SH-SY5Y (cell line): ENCODE measurements around the gene TRAP1.

Experiments used
- GATA2 ChIP-seq: IDR thresholded peaks from 2 replicates; pipeline ENCODE4 v1.6.1; 2011; ENCODE audit warnings: mild to moderate bottlenecking, low read depth, low read length
- GATA3 ChIP-seq: IDR thresholded peaks from 2 replicates; pipeline ENCODE4 v1.6.1; 2011; ENCODE audit warnings: low read depth, mild to moderate bottlenecking, low read length, moderate library complexity

The TRAP1 gene

GRCh38 chr16:3611146-3611975 lies 106.0 kb downstream of the TRAP1 start, which contains the start of gene SLX4:
SLX4 (minus strand) TSS chr16:3611606; CDS start chr16:3608964, 2,642 bp downstream.
- TF ChIP-seq GATA2 = no peak; the same call in 1 of the 2 replicates
- no peak for TF ChIP-seq GATA3

GRCh38 chr16:3610698-3611145 lies 106.6 kb downstream of the TRAP1 start:
- TF ChIP-seq GATA3 (no peak), GATA2 (no peak)

GRCh38 chr16:3609895-3610697 lies 107.2 kb downstream of the TRAP1 start:
- TF ChIP-seq GATA3 (no peak), GATA2 (no peak)

GRCh38 chr16:3608069-3608468 lies 109.3 kb downstream of the TRAP1 start:
- TF ChIP-seq GATA2 (no peak), GATA3 (no peak)
